ENCODE measurements around the gene KNTC1.

- TF ChIP-seq CTCF (conservative IDR thresholded peaks at IDR 0.05 in 1 of 2, IDR thresholded peaks at IDR 0.05 in 1 of 2; ENCODE audit: extremely low read depth in 1 of 2, insufficient read depth in 1 of 2, low read depth in 1 of 2, low read length in 2 of 2), result no peak
- no peak for TF ChIP-seq EZH2 (IDR thresholded peaks at IDR 0.05; ENCODE audit: borderline replicate concordance, low read length)
These were observed 57.3 kb downstream of the KNTC1 start for GRCh38 chr12:122584177-122584863.
